Small intestine (tissue), 7 donors: ENCODE measurements around the gene ITGA1. TPM values are rescaled to one million over a fixed set of nuclear protein-coding genes. Genes with fewer than 3 reads are reported as not detected.
A peak's percentile ranks its signal among the peaks of the same experiment; 100 is the strongest.

Experiments used
- DNase-seq, 2 donors: peaks; one replicate each; pipeline versions ENCODE4 v3.0.0 to v3.0.0-alpha.2; 2013
- FAIRE-seq: peaks from 2 replicates; lab custom pipeline; 2012; peaks lifted over from hg19 to GRCh38; lab: Jason Lieb, UNC
- H3K27ac ChIP-seq, 3 donors: one replicate each; pipeline ENCODE4 v1.5.1; 2013; ENCODE audit warnings: low read length in 2 of 3, mild to moderate bottlenecking in 2 of 3, control low read depth in 1 of 3, inconsistent platforms in 1 of 3, low read depth in 1 of 3, moderate library complexity in 1 of 3
- H3K27me3 ChIP-seq, 3 donors: one replicate each; pipeline ENCODE4 v1.6.1; 2013; ENCODE audit warnings: low read length in 3 of 3, inconsistent platforms in 1 of 3; ENCODE audit not compliant: control insufficient read depth in 3 of 3, insufficient read depth in 3 of 3
- H3K36me3 ChIP-seq, 3 donors: one replicate each; pipeline ENCODE4 v1.6.1; 2013; ENCODE audit warnings: low read length in 3 of 3, inconsistent platforms in 1 of 3, low read depth in 1 of 3, mild to moderate bottlenecking in 1 of 3, moderate library complexity in 1 of 3; ENCODE audit not compliant: control insufficient read depth in 3 of 3, insufficient read depth in 2 of 3
- H3K4me1 ChIP-seq, 3 donors: one replicate each; pipeline ENCODE4 v1.6.1; 2013; ENCODE audit warnings: low read length in 2 of 3, inconsistent platforms in 1 of 3, low read depth in 1 of 3, mild to moderate bottlenecking in 1 of 3, moderate library complexity in 1 of 3; ENCODE audit not compliant: control insufficient read depth in 3 of 3, insufficient read depth in 2 of 3
- H3K4me3 ChIP-seq, 3 donors: one replicate each; pipeline ENCODE4 v1.5.1; 2013; ENCODE audit warnings: low read length in 3 of 3, control low read depth in 1 of 3, inconsistent platforms in 1 of 3, low read depth in 1 of 3, mild to moderate bottlenecking in 1 of 3, moderate library complexity in 1 of 3
- H3K9me3 ChIP-seq, 2 donors: one replicate each; pipeline ENCODE4 v1.6.1; 2013; ENCODE audit warnings: low read depth in 1 of 2, low read length in 1 of 2; ENCODE audit not compliant: control insufficient read depth in 2 of 2, insufficient read depth in 1 of 2
- whole genome bisulfite sequencing, 3 donors: extraction: QIAGEN DNeasy Blood & Tissue Kit; methylation state at CpG; one replicate each; pipeline ENCODE4 v1.1.7; 2013; 5-methylcytosine and 5-hydroxymethylcytosine counted together
- polyA plus RNA-seq, 4 donors: library from polyadenylated mRNA; stranded (reverse) in 3 of 4; unstranded in 1 of 4; fragments of 200-250 nt in 3 of 4; fragments of 120-200 nt in 1 of 4; gene quantifications; one replicate each; pipeline versions ENCODE4 v1.2.1 to v1.2.3, GENCODE V29; 2013
- donor health status: healthy with polysubstance abuse.
- donor health status: control.
- donor health status: control.
- donor health status: Bipolar disorder and iron deficiency.
- donor health status: healthy.

The ITGA1 gene
- polyA plus RNA-seq, 4 donors = 1.6 to 20.9 (median 5.0) TPM

DNA sequence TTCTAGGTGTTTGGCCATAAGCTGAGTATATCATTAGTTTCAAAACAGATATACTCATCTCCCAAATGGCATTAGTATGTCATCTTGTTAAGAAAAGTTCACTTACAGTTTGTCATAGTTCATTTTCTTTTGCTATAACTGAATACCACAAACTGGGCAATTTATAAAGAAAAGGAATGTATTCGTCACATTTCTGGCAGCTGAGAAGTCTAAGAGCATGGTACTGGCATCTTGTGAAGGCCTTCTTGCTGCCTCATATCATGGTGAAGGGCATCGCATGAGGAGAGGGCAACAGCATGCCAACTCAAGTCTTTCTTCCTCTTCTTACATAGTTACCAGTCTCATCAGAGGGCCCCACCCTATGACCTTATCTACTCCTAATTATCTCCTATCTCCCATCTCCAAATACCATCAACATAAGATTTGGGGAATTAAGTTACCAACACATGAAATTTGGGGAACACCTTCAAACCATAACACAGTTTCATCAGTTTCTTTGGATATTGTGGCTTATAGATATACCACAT lies 20.4 kb upstream of the ITGA1 start:
- 85 to 98% (median 92%) methylated on average over 2 of the region's 2 CpGs for WGBS, 3 donors
- H3K4me1 ChIP-seq = no peaks in the 10 kb centered on the region
- H3K9me3 ChIP-seq = no peaks in the 10 kb centered on the region
- no peaks in the 10 kb centered on the region for H3K36me3 ChIP-seq
- no peaks in the 10 kb centered on the region for H3K27me3 ChIP-seq
- FAIRE-seq (no peak), DNase-seq (no peak)
- H3K4me3 ChIP-seq = no peak overlapping the region
- no peak overlapping the region for H3K27ac ChIP-seq

DNA sequence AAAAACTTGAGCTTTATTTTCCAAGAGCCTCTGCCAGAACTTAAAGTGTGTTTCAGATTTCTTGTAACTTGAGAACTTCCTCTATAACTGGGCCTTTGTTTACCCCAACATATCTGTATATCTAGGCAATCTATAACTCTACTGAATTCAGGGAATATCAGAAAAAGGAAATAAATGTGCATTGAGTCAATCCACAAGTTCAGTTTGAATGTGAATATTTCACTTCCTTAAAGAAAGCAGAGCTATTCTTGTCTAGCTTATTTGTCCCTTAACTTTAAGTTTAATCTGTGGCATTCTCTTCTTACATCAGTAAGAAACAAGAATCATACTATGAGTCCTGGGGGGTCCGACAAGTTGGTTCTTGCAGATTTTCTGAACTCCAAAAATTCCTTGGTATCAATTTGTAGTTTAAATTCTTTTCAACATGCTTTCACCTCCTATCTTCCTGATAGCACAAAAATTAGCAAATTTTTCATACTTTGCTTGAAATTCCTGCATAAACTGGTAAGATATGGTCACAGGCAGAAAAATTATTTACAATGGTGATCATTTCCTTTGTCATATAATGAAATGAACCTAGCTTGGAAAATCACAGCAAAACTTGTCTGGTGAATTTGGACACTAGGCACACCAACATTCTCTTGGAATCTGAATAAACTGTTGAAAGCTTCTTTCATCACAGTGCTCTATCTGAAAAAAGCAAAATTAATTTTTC lies 19.8 kb upstream of the ITGA1 start:
- 78 to 89% (median 79%) methylated on average over 1 of the region's 1 CpG for WGBS, 3 donors
- FAIRE-seq (no peak), DNase-seq (no peak)
- Histone ChIP-seq H3K4me3 (no peak overlapping the region), H3K27ac (no peak overlapping the region), H3K36me3 (no peaks in the 10 kb centered on the region), H3K27me3 (no peaks in the 10 kb centered on the region), H3K4me1 (no peaks in the 10 kb centered on the region), H3K9me3 (no peaks in the 10 kb centered on the region)

GRCh38 chr5:52769061-52769460 lies 18.7 kb upstream of the ITGA1 start:
- no peak for DNase-seq

GRCh38 chr5:52770287-52770939 lies 17.3 kb upstream of the ITGA1 start:
- FAIRE-seq = peak; percentile 44
- no peaks in the 10 kb centered on the region for H3K4me1 ChIP-seq
- WGBS, 3 donors = 83 to 94% (median 94%) methylated on average over 4 of the region's 4 CpGs

More at GRCh38 chr5:52769061-52769460, 18.7 kb upstream of the ITGA1 start:
- Histone ChIP-seq H3K27ac (no peak overlapping the region), H3K4me3 (no peak overlapping the region), H3K9me3 (no peaks in the 10 kb centered on the region), H3K4me1 (no peaks in the 10 kb centered on the region), H3K36me3 (no peaks in the 10 kb centered on the region), H3K27me3 (no peaks in the 10 kb centered on the region)
- FAIRE-seq = no peak
- 91 to 96% (median 92%) methylated on average over 5 of the region's 5 CpGs for WGBS, 3 donors

GRCh38 chr5:52771343-52772039 lies 16.2 kb upstream of the ITGA1 start:
- Histone ChIP-seq H3K27me3 (no peaks in the 10 kb centered on the region), H3K27ac (peak overlapping the region in 2 of 3 donors; percentile 20 to 66), H3K9me3 (no peaks in the 10 kb centered on the region), H3K4me3 (no peak overlapping the region), H3K4me1 (no peaks in the 10 kb centered on the region), H3K36me3 (no peaks in the 10 kb centered on the region)
- WGBS, 3 donors = 69 to 82% (median 71%) methylated on average over 3 of the region's 3 CpGs
- FAIRE-seq = no peak
- peak in 1 of 2 donors; percentile 45 for DNase-seq

More at GRCh38 chr5:52770287-52770939, 17.3 kb upstream of the ITGA1 start:
- Histone ChIP-seq H3K27me3 (no peaks in the 10 kb centered on the region), H3K36me3 (no peaks in the 10 kb centered on the region), H3K4me3 (no peak overlapping the region), H3K27ac (no peak overlapping the region), H3K9me3 (no peaks in the 10 kb centered on the region)
- no peak for DNase-seq

DNA sequence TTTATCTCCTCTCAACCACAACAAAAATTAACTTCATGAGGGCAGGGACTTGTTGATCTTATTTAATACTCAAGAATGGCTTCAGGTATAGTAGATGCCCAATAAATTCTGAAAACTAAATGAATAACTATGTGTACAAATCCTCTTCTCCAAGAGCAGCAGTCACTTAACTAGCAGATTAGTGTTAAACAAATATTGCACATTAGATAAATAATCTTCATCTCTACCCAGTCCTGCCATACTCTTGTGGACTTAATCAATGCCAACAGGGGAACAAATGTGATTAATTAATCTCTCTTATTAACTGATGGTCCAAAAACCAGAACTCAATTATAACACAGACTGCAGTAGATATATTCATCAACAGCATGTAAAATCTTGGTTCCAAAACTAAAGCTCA lies 15.0 kb upstream of the ITGA1 start:
- no peaks in the 10 kb centered on the region for H3K4me1 ChIP-seq
- peak overlapping the region in 1 of 3 donors; percentile 20 for H3K27ac ChIP-seq
- DNase-seq = no peak
- H3K4me3 ChIP-seq = no peak overlapping the region
- H3K9me3 ChIP-seq = no peaks in the 10 kb centered on the region
- H3K27me3 ChIP-seq = no peaks in the 10 kb centered on the region
- H3K36me3 ChIP-seq = no peaks in the 10 kb centered on the region
- no peak for FAIRE-seq

GRCh38 chr5:52773342-52773741 lies 14.4 kb upstream of the ITGA1 start:
- Histone ChIP-seq H3K4me1 (no peaks in the 10 kb centered on the region), H3K27ac (no peak overlapping the region), H3K4me3 (no peak overlapping the region), H3K36me3 (no peaks in the 10 kb centered on the region), H3K27me3 (no peaks in the 10 kb centered on the region), H3K9me3 (no peaks in the 10 kb centered on the region)
- 70 to 84% (median 78%) methylated on average over 2 of the region's 2 CpGs for WGBS, 3 donors
- no peak for DNase-seq
- peak; percentile 51 for FAIRE-seq

- 29 to 40% (median 38%) methylated on average over 5 of the region's 5 CpGs for WGBS, 3 donors
- H3K9me3 ChIP-seq = no peaks in the 10 kb centered on the region
- no peaks in the 10 kb centered on the region for H3K27me3 ChIP-seq
- DNase-seq (no peak), FAIRE-seq (no peak)
- H3K27ac ChIP-seq = peak overlapping the region in 2 of 3 donors; percentile 18 to 55
- no peaks in the 10 kb centered on the region for H3K36me3 ChIP-seq
- no peaks in the 10 kb centered on the region for H3K4me1 ChIP-seq
- no peak overlapping the region for H3K4me3 ChIP-seq
These were observed 13.7 kb upstream of the ITGA1 start for GRCh38 chr5:52774005-52774410.
